Fibroblast of lung (primary cell): ENCODE measurements around the gene ILF2.

ENCODE experiments used
- EZH2 ChIP-seq: IDR thresholded peaks from 2 replicates; pipeline ENCODE4 v1.5.1; 2012; ENCODE audit warnings: low read length, control low read depth, mild to moderate bottlenecking; ENCODE audit errors: missing control alignments
- TF ChIP-seq, protein P1 (sequence below), 2 donors: IDR thresholded peaks in 1 of 2; conservative IDR thresholded peaks in 1 of 2; 1 replicate in 1 of 2; 2 replicates in 1 of 2; pipeline ENCODE4 v1.5.1; 2011 to 2012; ENCODE audit warnings: low read length in 2 of 2, control low read depth in 1 of 2, inconsistent platforms in 1 of 2, low read depth in 1 of 2, mild to moderate bottlenecking in 1 of 2

- TF ChIP-seq EZH2: no peak
- TF ChIP-seq, protein P1, sequence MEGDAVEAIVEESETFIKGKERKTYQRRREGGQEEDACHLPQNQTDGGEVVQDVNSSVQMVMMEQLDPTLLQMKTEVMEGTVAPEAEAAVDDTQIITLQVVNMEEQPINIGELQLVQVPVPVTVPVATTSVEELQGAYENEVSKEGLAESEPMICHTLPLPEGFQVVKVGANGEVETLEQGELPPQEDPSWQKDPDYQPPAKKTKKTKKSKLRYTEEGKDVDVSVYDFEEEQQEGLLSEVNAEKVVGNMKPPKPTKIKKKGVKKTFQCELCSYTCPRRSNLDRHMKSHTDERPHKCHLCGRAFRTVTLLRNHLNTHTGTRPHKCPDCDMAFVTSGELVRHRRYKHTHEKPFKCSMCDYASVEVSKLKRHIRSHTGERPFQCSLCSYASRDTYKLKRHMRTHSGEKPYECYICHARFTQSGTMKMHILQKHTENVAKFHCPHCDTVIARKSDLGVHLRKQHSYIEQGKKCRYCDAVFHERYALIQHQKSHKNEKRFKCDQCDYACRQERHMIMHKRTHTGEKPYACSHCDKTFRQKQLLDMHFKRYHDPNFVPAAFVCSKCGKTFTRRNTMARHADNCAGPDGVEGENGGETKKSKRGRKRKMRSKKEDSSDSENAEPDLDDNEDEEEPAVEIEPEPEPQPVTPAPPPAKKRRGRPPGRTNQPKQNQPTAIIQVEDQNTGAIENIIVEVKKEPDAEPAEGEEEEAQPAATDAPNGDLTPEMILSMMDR (conservative IDR thresholded peaks at IDR 0.05 in 1 of 2, IDR thresholded peaks at IDR 0.05 in 1 of 2; ENCODE audit: low read depth in 1 of 2, low read length in 2 of 2): no peak
Observed at GRCh38 chr1:153697191-153698019, 26.6 kb upstream of the ILF2 start.
